HG03571 (cell line): Measurements from ENCODE around the gene RRAGD.

ENCODE experiments used
- ATAC-seq: cut with Tn5 transposase; IDR thresholded peaks from one replicate; pipeline ENCODE4 v1.9.1; 2021; ENCODE audit not compliant: unreplicated experiment

The RRAGD gene

DNA sequence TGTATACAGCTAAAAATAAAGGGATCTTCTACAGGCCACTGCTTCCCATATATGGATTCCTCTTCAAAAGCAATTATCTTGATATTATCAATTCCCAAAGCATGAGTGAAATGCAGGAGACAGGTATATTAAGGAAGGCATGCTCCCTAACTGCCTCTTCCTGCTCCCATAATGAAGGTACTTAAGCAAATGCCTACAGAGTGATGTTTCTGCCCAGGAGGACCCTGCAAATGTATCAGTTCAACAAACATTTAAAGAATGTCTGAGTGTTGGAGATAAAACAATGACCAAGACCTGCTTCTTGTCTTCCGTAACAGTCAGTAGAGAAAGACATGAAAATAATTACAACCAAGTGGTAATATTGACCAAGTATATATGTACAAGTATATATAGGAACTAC is 63.7 kb downstream of the RRAGD start:
- no peak for ATAC-seq

DNA sequence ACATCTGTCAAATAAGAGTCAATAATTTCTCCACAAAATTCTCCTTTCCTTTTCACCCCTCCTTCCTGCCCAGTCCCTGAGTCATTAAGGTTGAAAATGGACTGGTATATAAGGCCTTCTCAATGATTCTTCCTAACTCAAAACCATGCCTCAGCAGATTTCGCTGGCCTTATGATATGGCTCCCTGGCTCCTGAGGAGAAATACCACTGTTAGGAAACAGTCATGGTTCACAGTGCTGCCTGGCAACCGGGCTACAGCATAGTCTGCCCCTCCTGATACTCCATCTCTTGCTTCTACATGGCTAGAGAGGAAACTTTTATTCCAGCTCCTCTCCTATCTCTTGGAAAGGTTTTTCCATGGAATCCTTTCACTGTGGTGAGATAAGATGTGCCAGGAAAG is 64.2 kb downstream of the RRAGD start:
- ATAC-seq, result no peak

DNA sequence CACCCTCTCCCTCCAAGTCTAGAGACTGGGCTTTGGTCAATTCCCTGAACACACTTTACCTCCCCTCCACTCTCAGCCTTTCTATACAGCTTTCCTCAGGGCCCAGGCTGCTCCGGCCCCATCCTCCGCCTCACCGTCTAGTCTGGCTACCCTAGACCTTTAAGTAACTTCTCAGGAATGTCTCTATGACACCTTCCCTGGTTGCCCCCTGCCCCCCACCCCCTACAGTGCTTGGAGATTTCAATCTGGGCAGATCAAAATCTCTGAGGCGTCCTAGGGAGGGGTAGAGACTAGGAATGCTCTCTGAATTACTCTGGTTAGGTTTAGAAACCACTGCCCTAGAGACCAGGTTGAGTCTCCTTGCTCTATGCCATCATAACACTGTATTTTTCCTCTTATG is 65.6 kb downstream of the RRAGD start:
- no peak for ATAC-seq

DNA sequence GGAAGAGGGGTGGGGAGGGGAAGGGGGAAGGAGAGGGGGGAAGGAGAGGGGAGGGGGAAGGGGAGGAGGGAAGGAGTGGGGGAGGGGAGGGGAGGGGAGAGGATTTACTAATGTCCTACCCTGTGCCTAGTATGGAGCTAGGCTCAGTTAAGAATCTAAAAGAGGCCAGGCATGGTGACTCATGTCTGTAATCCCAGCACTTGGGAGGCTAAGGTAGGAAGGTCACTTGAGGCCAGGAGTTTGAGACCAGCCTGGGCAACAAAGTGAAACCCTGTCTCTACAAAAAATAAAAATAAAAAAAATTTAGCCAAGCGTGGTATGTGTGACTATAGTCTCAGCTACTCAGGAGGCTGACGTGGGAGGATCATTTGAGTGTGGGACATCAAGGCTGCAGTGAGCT is 72.5 kb downstream of the RRAGD start:
- ATAC-seq, result no peak

DNA sequence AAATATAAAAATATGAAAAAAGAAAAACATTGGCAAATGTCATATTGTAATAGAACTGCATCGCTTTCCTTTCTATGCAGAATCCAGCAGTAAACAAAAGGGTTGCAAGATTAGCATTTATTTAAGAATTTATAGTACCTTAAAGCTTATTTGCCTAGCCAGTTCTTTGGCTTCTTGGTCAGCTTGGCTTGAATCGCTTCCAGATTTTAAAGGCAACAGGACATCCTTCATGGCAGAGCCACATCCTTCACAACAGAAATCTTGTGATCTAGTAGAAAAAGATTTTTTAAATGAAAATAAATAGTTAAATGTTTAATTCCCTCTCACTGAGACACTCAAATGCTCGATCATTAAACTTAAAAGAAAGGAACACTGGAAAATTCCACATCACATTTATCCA is 76.9 kb downstream of the RRAGD start:
- ATAC-seq, result no peak

DNA sequence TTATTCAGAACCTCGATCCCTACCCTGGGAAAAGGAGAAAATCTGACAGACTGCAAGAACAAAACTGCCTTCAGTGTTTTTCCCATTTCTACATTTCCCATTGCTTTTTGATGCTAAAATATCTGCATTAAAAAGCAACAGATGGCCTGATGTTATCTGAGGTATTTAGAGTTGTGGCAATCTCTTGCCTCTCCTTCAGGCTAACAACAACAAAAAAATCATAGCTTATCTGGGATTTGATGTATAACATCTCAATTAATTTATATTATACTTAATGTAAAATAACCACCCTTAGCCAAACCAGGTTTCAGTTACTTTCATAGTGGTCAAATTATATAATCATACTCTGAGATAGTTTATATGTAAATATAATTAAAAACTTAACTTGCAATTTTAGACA is 81.2 kb downstream of the RRAGD start:
- ATAC-seq, result no peak

DNA sequence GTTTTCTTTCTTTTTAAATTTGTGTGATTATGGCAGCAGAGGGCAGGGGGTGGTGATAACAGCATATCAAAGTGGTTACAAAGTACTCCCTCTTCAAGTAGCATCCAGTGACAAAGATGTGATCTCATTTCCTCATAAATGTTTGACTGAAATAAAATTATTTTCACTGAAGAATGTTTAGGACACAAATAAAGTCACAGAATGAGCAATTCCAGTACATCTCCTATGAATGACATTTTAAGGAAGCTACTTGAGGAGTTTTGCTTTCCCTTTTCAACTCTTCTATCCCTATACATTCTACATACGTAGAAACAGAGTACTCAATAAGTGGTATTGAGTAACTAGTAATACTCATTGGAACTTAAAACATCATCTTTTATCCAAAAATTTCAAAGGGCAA is 83.1 kb downstream of the RRAGD start:
- no peak for ATAC-seq

DNA sequence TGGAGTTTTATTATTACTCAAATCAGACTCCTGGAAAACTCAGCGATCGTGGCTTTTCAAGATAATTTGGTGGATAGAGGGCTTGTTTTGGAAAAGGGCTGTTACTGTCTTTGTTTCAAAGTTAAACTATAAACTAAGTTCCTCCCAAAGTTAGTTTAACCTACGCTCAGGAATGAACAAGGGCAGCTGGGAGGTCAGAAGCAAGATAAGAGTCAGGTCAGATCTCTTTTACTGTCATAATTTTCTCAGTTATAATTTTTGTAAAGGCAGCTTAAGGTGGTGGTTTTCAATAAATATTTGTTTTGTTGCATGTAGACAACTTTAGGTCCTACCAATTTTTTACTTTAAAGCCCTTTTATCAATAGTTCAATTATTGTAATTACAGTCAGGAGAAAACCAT is 87.8 kb downstream of the RRAGD start:
- no peak for ATAC-seq

DNA sequence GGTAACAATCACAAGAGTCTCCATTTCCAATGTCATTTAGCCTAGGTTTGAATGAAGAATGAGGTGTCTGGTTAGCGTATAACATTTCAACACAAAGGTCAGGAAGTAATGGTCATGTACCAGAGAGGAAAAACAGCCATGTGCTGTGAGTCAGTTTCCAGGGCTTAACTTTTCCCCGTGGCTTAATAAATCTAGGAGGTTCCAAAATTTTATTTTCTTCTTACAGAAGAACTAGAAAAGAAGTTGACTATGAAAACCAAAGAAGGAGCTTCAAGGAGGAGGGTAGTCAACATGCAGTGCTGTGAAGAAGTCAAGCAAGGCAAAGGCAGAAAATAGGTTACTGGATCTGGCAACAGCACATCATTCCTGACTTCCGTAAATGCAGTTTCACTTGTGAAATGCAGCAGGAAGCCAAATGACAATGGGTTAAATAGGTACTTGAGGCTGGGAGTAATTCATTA is 88.5 kb downstream of the RRAGD start:
- ATAC-seq, result no peak

DNA sequence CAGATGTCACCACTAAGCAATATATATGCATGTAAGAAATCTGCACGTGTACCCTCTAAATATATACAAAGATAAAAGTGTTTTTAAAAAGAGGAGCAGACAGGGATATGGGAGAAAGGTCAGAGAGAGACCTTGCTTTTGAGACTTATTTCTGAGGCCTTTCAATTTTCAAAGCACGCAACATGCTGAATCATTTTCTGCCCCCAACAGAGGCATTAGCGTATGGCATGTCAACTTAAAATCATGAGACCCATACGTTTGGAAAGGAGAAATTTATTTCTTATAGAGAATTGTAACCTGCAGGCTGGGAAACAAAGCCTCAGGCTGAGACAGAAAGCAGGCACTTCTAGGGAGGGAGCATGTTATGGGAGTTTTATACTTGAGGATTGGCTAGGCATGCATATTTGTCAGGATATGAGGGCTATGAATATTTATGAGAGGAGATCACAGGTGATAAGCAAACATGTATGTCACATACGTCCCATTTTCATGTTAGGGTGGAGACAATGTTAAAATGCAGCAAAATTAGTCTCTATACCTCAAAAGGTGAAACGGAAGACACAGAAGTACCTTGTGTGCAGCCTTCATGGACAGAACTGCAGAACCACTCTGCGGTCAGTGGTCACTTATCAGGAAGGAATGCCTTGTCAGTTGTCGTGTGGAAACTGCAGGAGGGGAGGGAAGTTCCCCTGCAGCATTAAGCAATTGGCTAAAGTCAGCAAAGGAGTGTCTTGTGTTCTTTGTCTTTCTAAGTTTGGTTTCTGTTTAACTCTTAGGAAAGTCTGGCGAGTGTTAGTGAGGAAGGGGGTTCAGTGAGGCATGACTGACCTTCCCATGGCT is 90.7 kb downstream of the RRAGD start:
- ATAC-seq, result no peak

DNA sequence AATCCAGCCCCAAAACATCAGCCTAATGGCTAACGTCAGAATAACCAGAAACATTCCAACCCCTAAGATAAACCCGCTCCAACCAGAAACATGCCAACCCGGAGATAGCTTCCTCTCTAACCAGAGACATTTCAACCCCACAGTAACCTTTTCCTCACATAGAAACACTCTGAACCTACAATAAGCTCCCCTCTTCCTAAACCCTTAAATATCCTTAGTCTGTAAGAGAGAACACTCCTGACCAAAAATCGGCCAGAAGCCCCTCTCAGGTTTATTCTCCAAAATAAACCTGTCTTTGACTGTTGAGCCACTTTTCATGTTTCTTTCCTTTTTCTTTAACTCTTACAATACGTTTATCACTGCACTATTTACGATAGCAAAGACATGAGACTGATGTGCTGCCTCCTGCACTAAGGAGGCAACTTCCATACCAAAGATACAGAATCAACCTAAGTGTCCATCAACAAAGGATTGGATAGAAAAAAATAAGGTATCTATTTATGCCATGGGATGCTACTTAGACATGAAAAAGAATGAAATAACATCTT is 92.0 kb downstream of the RRAGD start:
- ATAC-seq, result no peak

DNA sequence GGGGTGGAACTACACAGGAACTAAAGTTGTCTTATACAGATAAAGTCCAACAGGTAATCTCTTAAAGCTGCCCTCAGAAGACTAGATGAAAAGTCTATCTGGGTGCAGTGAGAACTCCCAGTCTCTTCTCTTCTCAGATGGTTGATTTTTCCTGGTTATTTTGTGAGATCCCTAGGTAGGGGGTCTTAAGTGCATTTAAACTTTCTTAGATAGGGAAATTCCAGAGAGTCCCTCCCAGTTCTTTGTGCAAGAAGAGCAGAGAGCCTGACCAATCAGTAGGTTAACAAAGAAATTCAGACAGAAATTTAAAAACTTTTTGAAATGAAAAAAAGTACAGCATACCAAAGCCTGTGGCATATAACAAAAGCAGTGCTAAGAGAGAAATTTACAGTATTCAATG is 95.0 kb downstream of the RRAGD start:
- ATAC-seq, result no peak

DNA sequence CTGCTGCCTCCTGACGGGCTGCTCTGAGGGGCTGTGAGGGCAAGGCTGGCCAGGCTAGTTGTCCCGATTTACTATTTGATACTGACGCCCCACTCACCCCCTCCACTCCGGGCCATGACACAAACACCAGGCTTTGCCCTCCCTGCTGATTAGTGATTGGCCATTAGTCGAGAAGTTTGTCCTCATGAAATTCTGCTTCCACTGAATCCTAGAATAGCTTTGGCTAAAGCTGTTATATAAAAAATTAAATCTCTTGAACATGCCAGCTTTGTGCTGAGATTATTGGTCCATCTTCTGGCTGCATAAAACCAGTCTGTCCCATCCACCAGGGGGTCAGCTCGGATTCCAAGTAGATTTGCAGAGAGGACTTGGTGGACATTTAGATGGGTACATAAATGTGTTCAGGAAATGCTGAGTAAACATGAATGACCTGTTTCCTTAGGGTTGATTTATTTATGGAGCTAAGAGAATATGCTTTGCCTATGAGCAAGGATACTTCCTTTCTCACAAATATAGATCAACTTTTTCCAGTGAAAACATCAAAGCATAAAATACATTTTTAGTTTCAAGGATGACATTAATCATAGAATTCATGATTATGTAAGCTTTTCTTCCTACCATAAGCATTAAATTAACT is 96.7 kb downstream of the RRAGD start, which contains the start of gene GABRR2:
GABRR2 (minus strand) TSS at position 51 of the 637 bp plus-strand sequence. CDS start 134 bp downstream, outside the sequence.
- no peak for ATAC-seq

DNA sequence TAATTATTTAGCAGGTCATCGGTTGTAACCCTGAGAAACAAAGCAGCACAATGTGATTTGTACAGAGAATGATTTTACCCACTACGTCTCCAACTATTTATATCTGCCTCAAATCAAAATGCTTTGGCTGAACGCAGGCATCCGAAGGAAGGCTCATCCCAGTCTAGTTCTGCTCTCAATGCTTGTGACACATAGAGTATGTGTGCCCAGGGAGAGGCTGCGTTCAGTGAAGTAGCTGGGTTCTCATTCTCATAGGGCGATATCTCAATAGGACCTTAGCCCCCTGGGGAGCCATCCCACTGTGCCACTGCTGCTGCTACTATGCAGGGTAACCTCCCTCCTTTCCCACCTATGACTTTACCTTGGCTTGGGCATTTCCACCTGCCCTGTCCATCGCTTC is 97.4 kb downstream of the RRAGD start:
- ATAC-seq, result no peak
